Kidney tubule cell (primary cell): ENCODE data around the gene SLC4A4.

Source experiments
- DNase-seq: peaks from one replicate; pipeline ENCODE4 v3.0.0-alpha.2; 2018; ENCODE audit warnings: low spot score

Gene SLC4A4

DNA sequence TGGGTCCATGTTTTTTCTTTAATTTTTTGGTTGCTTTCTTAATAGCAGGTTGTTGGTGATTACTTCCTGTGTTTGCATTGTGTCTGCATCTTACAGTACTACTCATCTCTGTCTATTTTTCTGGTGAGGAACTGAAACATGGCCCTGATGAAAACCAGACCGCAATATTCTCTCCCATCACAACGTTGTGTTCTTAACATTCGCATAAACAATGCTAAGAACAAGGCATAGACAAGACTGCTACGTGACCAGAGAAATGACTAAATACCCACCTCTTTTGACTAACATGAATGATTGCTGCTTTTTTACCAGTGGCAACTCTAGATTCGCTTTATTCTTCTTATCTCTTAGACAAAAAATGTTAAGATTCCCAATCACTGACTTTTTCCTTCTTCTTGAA is 266.0 kb downstream of the SLC4A4 start:
- DNase-seq = no peak

DNA sequence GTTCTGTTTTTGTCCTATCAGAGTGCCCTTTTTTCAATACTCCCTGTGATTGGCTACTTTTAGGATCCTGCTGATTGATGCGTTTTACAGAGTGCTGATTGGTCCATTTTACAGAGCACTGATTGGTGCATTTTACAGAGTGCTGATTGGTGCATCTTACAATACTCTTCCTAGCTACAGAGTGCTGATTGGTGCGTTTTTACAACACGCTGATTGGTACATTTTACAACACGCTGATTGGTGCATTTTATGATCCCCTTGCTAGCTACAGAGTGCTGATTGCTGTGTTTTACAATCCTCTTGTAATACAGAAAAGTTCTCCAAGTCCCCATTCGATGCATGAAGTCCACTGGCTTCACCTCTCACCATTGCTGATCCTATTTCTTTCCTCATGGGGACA is 268.3 kb downstream of the SLC4A4 start:
- no peak for DNase-seq

DNA sequence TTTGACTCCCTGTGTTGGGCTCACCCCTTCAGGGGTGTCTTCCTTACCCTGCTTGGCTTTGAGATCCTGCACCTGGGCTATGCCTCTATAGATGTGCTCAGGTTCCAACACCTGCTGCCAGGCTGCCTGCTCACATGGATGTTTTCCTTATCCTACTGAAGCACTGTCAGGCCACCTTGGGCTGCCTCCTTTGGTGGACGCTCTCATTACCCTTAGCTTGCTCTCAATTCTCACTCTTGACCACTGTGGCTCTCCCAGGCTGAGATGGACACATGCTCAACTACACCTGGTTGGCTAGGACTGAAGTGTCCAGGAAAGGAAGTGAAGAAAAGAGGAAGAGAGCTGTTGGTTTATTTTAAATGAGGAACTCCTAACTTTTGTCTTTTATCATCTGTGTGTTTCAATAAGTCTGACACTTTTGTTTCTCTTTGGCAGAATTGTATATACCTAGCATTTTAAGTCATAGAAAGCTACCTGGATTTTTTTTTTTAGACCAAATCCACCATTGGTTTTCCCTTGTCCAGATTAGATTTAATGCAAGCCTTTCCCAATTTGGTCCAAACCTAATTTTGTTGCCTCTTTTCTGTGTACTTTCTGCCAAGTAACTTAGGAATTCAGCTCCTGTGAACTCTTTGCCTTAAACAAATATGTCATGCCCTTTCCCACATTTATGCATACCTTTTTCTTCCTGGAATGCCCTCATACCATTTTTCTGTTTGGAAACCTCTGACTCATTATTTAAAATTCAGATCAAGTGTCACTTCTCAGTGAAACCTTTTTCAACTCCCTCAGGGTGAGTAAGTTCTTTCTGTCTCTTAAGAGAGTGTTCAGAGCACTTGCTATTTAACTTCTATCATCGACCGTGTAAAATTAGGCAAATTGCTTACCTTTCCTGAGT is 269.2 kb downstream of the SLC4A4 start:
- peak; percentile 93 for DNase-seq

DNA sequence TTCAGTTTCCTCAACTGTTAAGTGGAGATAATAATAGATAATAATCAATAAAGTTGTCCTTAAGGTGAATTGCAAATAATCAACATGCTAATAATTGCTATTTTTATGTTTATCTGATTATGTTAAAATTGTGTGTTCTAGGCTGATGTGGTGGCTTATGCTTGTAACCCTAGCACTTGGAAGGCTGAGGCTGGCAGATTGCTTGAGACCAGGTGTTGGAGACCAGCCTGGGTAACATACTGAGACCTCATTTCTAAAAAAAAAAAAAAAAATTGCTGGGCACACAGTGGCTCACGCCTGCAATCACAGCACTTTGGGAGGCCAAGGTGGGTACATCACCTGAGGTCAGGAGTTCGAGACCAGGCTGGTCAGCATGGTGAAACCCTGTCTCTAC is 269.9 kb downstream of the SLC4A4 start:
- DNase-seq = no peak

DNA sequence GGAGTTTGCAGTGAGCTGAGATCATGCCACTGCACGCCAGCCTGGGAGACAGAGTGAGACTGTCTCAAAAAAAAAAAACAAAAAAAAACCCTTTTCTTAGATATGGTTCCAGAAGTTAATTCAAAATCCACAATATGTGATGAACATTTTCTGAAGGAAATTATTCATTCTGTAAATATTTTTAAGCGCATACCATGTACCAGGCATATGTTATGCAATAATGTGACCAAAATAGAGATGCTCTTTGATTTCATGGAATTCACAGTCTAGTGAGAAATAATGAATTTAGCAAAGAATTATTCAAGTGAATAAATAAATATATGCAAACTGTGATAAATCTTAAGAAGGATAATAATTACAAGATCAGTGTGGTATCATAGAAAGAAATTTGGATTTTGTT is 270.3 kb downstream of the SLC4A4 start:
- DNase-seq = peak; percentile 7

DNA sequence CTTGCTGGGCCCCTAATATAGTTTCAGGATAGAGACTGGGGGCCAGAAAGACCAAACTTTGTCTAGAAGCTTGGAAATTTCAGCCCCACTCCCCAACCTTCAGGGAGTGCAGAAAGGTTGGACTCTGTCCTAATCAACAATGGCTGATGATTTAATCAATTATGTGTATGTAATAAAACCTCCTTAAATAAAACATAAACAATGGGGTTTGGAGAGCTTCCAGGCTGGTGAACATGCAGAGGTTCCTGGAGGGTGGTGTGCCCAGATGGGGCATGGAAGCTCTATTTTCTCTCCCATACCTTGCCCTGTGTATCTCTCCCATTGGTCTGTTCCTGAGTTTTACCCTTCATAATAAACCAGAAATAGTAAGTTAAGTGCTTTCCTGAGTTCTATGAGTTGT is 270.8 kb downstream of the SLC4A4 start:
- no peak for DNase-seq

DNA sequence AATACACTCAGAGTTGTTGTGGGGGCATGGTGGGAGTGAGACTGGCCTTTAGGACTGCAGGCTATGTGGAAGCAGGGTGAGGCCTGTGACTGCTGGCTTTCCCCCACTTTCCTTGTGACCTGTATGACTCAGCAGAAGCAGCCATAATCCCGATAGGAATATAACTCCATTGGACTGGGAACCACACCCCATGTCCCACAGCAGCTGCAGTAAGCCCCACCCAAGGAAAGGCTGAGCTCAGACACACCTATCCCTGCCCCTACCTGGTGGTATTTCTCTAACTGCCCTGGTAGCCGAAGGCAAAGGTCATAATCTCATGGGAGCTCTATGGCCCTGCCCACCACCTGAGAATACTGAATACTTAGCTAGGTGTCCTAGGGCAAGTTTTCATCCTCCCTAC is 275.8 kb downstream of the SLC4A4 start:
- DNase-seq = no peak

DNA sequence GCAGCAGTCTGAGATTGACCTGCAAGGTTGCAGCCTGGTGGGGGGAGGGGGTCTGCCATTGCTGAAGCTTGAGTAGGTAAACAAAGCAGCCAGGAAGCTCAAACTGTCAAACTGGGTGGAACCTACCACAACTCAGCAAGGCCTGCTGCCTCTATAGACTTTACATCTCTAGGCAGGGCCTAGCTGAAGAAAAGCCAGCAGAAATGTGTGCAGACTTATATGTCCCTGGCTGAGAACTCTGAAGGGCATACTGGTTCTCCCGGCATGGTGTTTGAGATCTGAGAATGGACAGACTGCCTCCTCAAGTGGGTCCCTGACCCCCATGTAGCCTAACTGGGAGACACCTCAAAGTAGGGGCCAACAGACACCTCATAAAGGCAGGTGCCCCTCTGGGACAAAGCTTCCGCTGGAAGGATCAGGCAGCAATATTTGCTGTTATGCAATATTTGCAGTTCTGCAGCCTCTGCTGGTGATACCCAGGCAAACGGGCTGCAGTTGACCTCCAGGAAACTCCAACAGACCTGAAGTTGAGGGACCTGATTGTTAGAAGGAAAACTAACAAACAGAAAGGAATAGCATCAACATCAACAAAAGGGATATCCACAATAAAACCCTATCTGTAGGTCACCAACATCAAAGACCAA is 277.5 kb downstream of the SLC4A4 start:
- DNase-seq = no peak
